SK-N-SH (cell line): ENCODE data around the gene FBXO47. TPM values are rescaled to one million over a fixed set of nuclear protein-coding genes. Genes with fewer than 3 reads are reported as not detected.

Experiments
- CTCF ChIA-PET: fragments of 300-600, 350-600 bp; formaldehyde crosslinking; extraction: SDS; loops from one replicate; lab custom pipeline; 2021; lab: Yijun Ruan, JAX
- POLR2A ChIA-PET: fragments of 350-600 bp; sonication (Branson Sonifier 250); formaldehyde crosslinking; extraction: SDS; loops from one replicate; lab custom pipeline; 2020; ENCODE audit warnings: antibody characterized with exemption, inconsistent platforms; lab: Yijun Ruan, JAX
- DNase-seq: peaks from one replicate; pipeline ENCODE4 v3.0.0; 2012
- H2AFZ ChIP-seq: fragments of 200-600 bp; sonication (generic); 2 replicates; pipeline ENCODE4 v1.8.1; 2016; ENCODE audit warnings: antibody characterized with exemption, mild to moderate bottlenecking, low read depth
- H3F3A ChIP-seq: fragments of 200-600 bp; sonication (generic); replicated peaks from 2 replicates; pipeline ENCODE3; 2016; ENCODE audit warnings: antibody characterized with exemption, mild to moderate bottlenecking; ENCODE audit not compliant: insufficient read depth
- H3K27ac ChIP-seq, 2 experiments: fragments of 200-500 bp in 1 of 2; fragments of 200-600 bp in 1 of 2; sonication (Bioruptor generic) in 1 of 2; sonication (generic), shearing (Covaris generic) in 1 of 2; 2 replicates each; pipeline versions ENCODE4 v1.5.1 to v1.6.1; 2014 to 2016; ENCODE audit warnings: low read depth in 2 of 2, inconsistent platforms in 1 of 2, low read length in 1 of 2, mild to moderate bottlenecking in 1 of 2, mixed read lengths in 1 of 2
- H3K27me3 ChIP-seq: fragments of 200-600 bp; sonication (generic), shearing (Covaris generic); 2 replicates; pipeline ENCODE4 v1.6.1; 2016; ENCODE audit warnings: mixed run types; ENCODE audit not compliant: insufficient read depth
- H3K36me3 ChIP-seq, 2 experiments: fragments of 200-500 bp in 1 of 2; fragments of 200-600 bp in 1 of 2; sonication (Bioruptor generic) in 1 of 2; sonication (generic) in 1 of 2; replicated peaks in 1 of 2; 2 replicates each; pipeline versions ENCODE3 to v1.5.1; 2014 to 2016; ENCODE audit warnings: low read length in 1 of 2, mild to moderate bottlenecking in 1 of 2; ENCODE audit not compliant: insufficient read depth in 2 of 2, control insufficient read depth in 1 of 2
- H3K4me1 ChIP-seq, 2 experiments: fragments of 200-500 bp in 1 of 2; fragments of 200-600 bp in 1 of 2; sonication (Bioruptor generic) in 1 of 2; sonication (generic), shearing (Covaris generic) in 1 of 2; 2 replicates each; pipeline versions ENCODE4 v1.5.1 to v1.6.1; 2014 to 2016; ENCODE audit warnings: low read depth in 1 of 2, low read length in 1 of 2, mixed run types in 1 of 2; ENCODE audit not compliant: insufficient read depth in 2 of 2, control insufficient read depth in 1 of 2
- H3K4me2 ChIP-seq: fragments of 200-600 bp; sonication (generic), shearing (Covaris generic); 2 replicates; pipeline ENCODE4 v1.6.1; 2017; ENCODE audit warnings: mixed run types
- H3K4me3 ChIP-seq, 2 experiments: fragments of 200-500 bp in 1 of 2; fragments of 200-600 bp in 1 of 2; sonication (Bioruptor generic) in 1 of 2; sonication (generic), shearing (Covaris generic) in 1 of 2; 2 replicates each; pipeline versions ENCODE4 v1.5.1 to v1.8.1; 2014 to 2016; ENCODE audit warnings: low read depth in 2 of 2, inconsistent platforms in 1 of 2, low read length in 1 of 2, mild to moderate bottlenecking in 1 of 2, mixed read lengths in 1 of 2, moderate library complexity in 1 of 2
- H3K79me2 ChIP-seq: fragments of 200-600 bp; sonication (generic); 2 replicates; pipeline ENCODE4 v1.8.1; 2017; ENCODE audit warnings: mild to moderate bottlenecking; ENCODE audit not compliant: insufficient read depth
- H3K9ac ChIP-seq: fragments of 200-600 bp; sonication (generic); 2 replicates; pipeline ENCODE4 v1.6.1; 2017; ENCODE audit warnings: mixed run types
- H3K9me2 ChIP-seq: fragments of 200-600 bp; sonication (generic); 2 replicates; pipeline ENCODE4 v1.6.1; 2017; ENCODE audit warnings: mixed run types
- H3K9me3 ChIP-seq: fragments of 200-600 bp; sonication (generic); 2 replicates; pipeline ENCODE4 v1.6.1; 2017; ENCODE audit warnings: mixed run types, mild to moderate bottlenecking, moderate library complexity
- H4K20me1 ChIP-seq: fragments of 200-600 bp; sonication (generic); 2 replicates; pipeline ENCODE4 v1.6.1; 2017; ENCODE audit warnings: mild to moderate bottlenecking, mixed run types; ENCODE audit not compliant: insufficient read depth
- CHD2 ChIP-seq: fragments of 150-350 bp; IDR thresholded peaks from 2 replicates; pipeline ENCODE4 v1.6.1; 2018; ENCODE audit warnings: low read length; ENCODE audit not compliant: partially characterized antibody
- EP300 ChIP-seq, 2 experiments: IDR thresholded peaks; 2 replicates each; pipeline versions ENCODE4 v1.4.0 to v1.6.1; 2012; ENCODE audit warnings: borderline replicate concordance in 1 of 2, low read depth in 1 of 2, low read length in 1 of 2
- EZH2phosphoT487 ChIP-seq: fragments of 200-600 bp; sonication (generic); IDR thresholded peaks from 2 replicates; pipeline ENCODE4 v1.6.1; 2017; ENCODE audit warnings: low read depth, mixed run types, mild to moderate bottlenecking, antibody characterized with exemption, moderate library complexity, borderline replicate concordance
- GABPA ChIP-seq: IDR thresholded peaks from 2 replicates; pipeline ENCODE4 v1.4.0; 2012; ENCODE audit warnings: low read depth, mild to moderate bottlenecking
- GATA2 ChIP-seq: sonication (generic); formaldehyde crosslinking; IDR thresholded peaks from 2 replicates; pipeline ENCODE4 v1.5.0; 2020; ENCODE audit warnings: mild to moderate bottlenecking, missing genetic modification reagents
- IRF3 ChIP-seq: fragments of 150-350 bp; IDR thresholded peaks from 2 replicates; pipeline ENCODE4 v1.6.1; 2016; ENCODE audit warnings: mild to moderate bottlenecking, low read depth, low read length
- JUND ChIP-seq: IDR thresholded peaks from 2 replicates; pipeline ENCODE4 v1.4.0; 2012
- MAX ChIP-seq: IDR thresholded peaks from 2 replicates; pipeline ENCODE4 v1.4.0; 2012; ENCODE audit warnings: low read depth
- POLR2AphosphoS5 ChIP-seq: IDR thresholded peaks from 2 replicates; pipeline ENCODE4 v1.6.1; 2012; ENCODE audit warnings: low read depth, low read length
- RCOR1 ChIP-seq: fragments of 150-350 bp; IDR thresholded peaks from 2 replicates; pipeline ENCODE4 v1.6.1; 2017; ENCODE audit warnings: antibody characterized with exemption, low read length
- REST ChIP-seq: IDR thresholded peaks from 2 replicates; pipeline ENCODE4 v1.6.1; 2012; ENCODE audit warnings: mild to moderate bottlenecking, low read depth, low read length, moderate library complexity
- SIN3A ChIP-seq: IDR thresholded peaks from 2 replicates; pipeline ENCODE4 v1.6.1; 2012; ENCODE audit warnings: low read depth, mild to moderate bottlenecking, low read length, moderate library complexity, borderline replicate concordance
- TAF1 ChIP-seq: IDR thresholded peaks from 2 replicates; pipeline ENCODE4 v1.6.1; 2012; ENCODE audit warnings: low read depth, mild to moderate bottlenecking, low read length, moderate library complexity, borderline replicate concordance
- TCF12 ChIP-seq: IDR thresholded peaks from 2 replicates; pipeline ENCODE4 v1.4.0; 2012
- TEAD4 ChIP-seq: IDR thresholded peaks from 2 replicates; pipeline ENCODE4 v1.4.0; 2012; ENCODE audit warnings: mild to moderate bottlenecking, borderline replicate concordance; ENCODE audit not compliant: insufficient read depth
- USF2 ChIP-seq: fragments of 150-350 bp; IDR thresholded peaks from 2 replicates; pipeline ENCODE4 v1.6.1; 2017; ENCODE audit warnings: antibody characterized with exemption, low read length, low read depth, borderline replicate concordance
- YY1 ChIP-seq: IDR thresholded peaks from 2 replicates; pipeline ENCODE4 v1.4.0; 2012; ENCODE audit warnings: low read depth, mild to moderate bottlenecking
- WGBS: methylation state at CpG from one replicate; pipeline ENCODE4 v1.1.6; 2017; ENCODE audit warnings: low lambda C conversion rate; 5-methylcytosine and 5-hydroxymethylcytosine counted together
- polyA plus RNA-seq, 3 experiments: library from polyadenylated mRNA; depleted of rRNA; stranded (reverse); fragments of >200 nt; gene quantifications; 2 replicates each; pipeline ENCODE4 v1.2.3, GENCODE V29; 2012

The FBXO47 gene
- polyA plus RNA-seq, 1 of the 3 experiments (the other 2 are of a cell fraction) = not detected

- Histone ChIP-seq H3K79me2 (no peaks in the 10 kb centered on the region), H2AFZ (no peak overlapping the region), H3K9me2 (no peaks in the 10 kb centered on the region), H3K4me1 (no peaks in the 10 kb centered on the region; a peak in 1 of 4 replicates), H3F3A (peaks cover 13% of the 10 kb centered on the region), H3K27me3 (no peaks in the 10 kb centered on the region), H3K27ac (no peak overlapping the region), H4K20me1 (no peaks in the 10 kb centered on the region), H3K36me3 (no peaks in the 10 kb centered on the region), H3K4me3 (no peak overlapping the region), H3K9ac (no peak overlapping the region), H3K9me3 (no peaks in the 10 kb centered on the region), H3K4me2 (no peak overlapping the region)
- TF ChIP-seq SIN3A (no peak), REST (no peak), TEAD4 (no peak), GABPA (no peak), POLR2AphosphoS5 (no peak), CHD2 (no peak), MAX (no peak), RCOR1 (no peak), YY1 (no peak), EP300 (IDR thresholded peaks at IDR 0.05; ENCODE audit: borderline replicate concordance in 1 of 2, low read depth in 1 of 2, low read length in 1 of 2) (no peak)
- ChIA-PET CTCF (interaction anchor here (0.9 to 1.8 kb wide), 4 partner anchors 10 to 43 kb away, joined by 3 to 5 read pairs (median 4); no protein-coding TSS in a partner anchor), POLR2A (interaction anchor here (1.8 kb wide), 1 partner anchor 86 kb away, joined by 4 read pairs; the partner anchor contains the start of gene RPL23)
- 96% methylated on average over 1 of the region's 1 CpG for WGBS
- no peak for DNase-seq
Measured at GRCh38 chr17:38940404-38940803, 26.8 kb downstream of the FBXO47 start.

- ChIA-PET POLR2A (interaction anchor here (1.8 kb wide), 1 partner anchor 86 kb away, joined by 4 read pairs; the partner anchor contains the start of gene RPL23), CTCF (interaction anchor here (0.9 to 1.8 kb wide), 3 partner anchors 11 to 43 kb away, joined by 3 to 5 read pairs (median 5); no protein-coding TSS in a partner anchor)
- no peaks in the 10 kb centered on the region for H3K79me2 ChIP-seq
- H3K4me1 ChIP-seq = no peaks in the 10 kb centered on the region; a peak in 1 of 4 replicates
- H3K9me2 ChIP-seq = no peaks in the 10 kb centered on the region
- no peaks in the 10 kb centered on the region for H3K27me3 ChIP-seq
- no peaks in the 10 kb centered on the region for H3K36me3 ChIP-seq
- H3K4me2 ChIP-seq = no peak overlapping the region
- H3K4me3 ChIP-seq = no peak overlapping the region
- H4K20me1 ChIP-seq = no peaks in the 10 kb centered on the region
- no peak overlapping the region for H3K9ac ChIP-seq
- peaks cover 13% of the 10 kb centered on the region for H3F3A ChIP-seq
- H3K27ac ChIP-seq = no peak overlapping the region
- no peak overlapping the region for H2AFZ ChIP-seq
- no peaks in the 10 kb centered on the region for H3K9me3 ChIP-seq
- DNase-seq = no peak
- TF ChIP-seq RCOR1 (no peak), JUND (no peak), REST (no peak), YY1 (no peak), TAF1 (no peak), GATA2 (no peak), USF2 (no peak), EZH2phosphoT487 (no peak), EP300 (IDR thresholded peaks at IDR 0.05; ENCODE audit: borderline replicate concordance in 1 of 2, low read depth in 1 of 2, low read length in 1 of 2) (no peak), TCF12 (no peak), SIN3A (no peak), IRF3 (no peak), MAX (no peak)
Measured at GRCh38 chr17:38939987-38940386, 27.2 kb downstream of the FBXO47 start.
